SK-N-SH treated with all-trans-retinoic acid at 6 μM for 48 hours (cell line): Measurements from ENCODE around the gene ACSBG1.

Experiments used
- ATAC-seq: fragments of 200-7000 bp; cut with Tn5 transposase; 3 replicates; pipeline ENCODE4 v1.9.1; 2020; ENCODE audit warnings: mild to moderate bottlenecking, moderate library complexity
- BACH2 ChIP-seq: fragments of 250-450 bp; sonication (Bioruptor Pico); IDR thresholded peaks from 2 replicates; pipeline ENCODE4 v1.9.0; 2021; ENCODE audit warnings: mild to moderate bottlenecking, borderline replicate concordance
- CSDC2 ChIP-seq: fragments of 250-450 bp; sonication (Bioruptor Pico); IDR thresholded peaks from 2 replicates; pipeline ENCODE4 v1.5.0; 2020; ENCODE audit warnings: mild to moderate bottlenecking, moderate library complexity
- ESRRG ChIP-seq: fragments of 250-450 bp; sonication (Bioruptor Pico); IDR thresholded peaks from 2 replicates; pipeline ENCODE4 v1.6.1; 2021; ENCODE audit warnings: mild to moderate bottlenecking
- GLIS3 ChIP-seq: fragments of 250-450 bp; sonication (Bioruptor Pico); IDR thresholded peaks from 2 replicates; pipeline ENCODE4 v1.5.0; 2020; ENCODE audit warnings: mild to moderate bottlenecking, moderate library complexity
- ISL1 ChIP-seq: fragments of 250-450 bp; sonication (Bioruptor Pico); IDR thresholded peaks from 2 replicates; pipeline ENCODE4 v2.1.2; 2022; ENCODE audit warnings: mild to moderate bottlenecking, moderate library complexity
- OSR1 ChIP-seq: fragments of 250-450 bp; sonication (Bioruptor Pico); IDR thresholded peaks from 2 replicates; pipeline ENCODE4 v1.8.0; 2022; ENCODE audit warnings: moderate library complexity, mild to moderate bottlenecking, inconsistent platforms
- PPARA ChIP-seq: fragments of 250-450 bp; sonication (Bioruptor Pico); IDR thresholded peaks from 2 replicates; pipeline ENCODE4 v1.5.0; 2020; ENCODE audit warnings: mild to moderate bottlenecking, borderline replicate concordance
- TCF4 ChIP-seq: fragments of 250-450 bp; sonication (Bioruptor Pico); IDR thresholded peaks from 2 replicates; pipeline ENCODE4 v1.8.0; 2021; ENCODE audit warnings: mild to moderate bottlenecking, moderate library complexity, borderline replicate concordance
- TOX ChIP-seq: fragments of 250-450 bp; sonication (Bioruptor Pico); IDR thresholded peaks from 2 replicates; pipeline ENCODE4 v1.8.0; 2021; ENCODE audit warnings: mild to moderate bottlenecking, moderate library complexity, borderline replicate concordance
- TSHZ2 ChIP-seq: fragments of 250-450 bp; sonication (Bioruptor Pico); IDR thresholded peaks from 2 replicates; pipeline ENCODE4 v1.5.0; 2020; ENCODE audit warnings: mild to moderate bottlenecking, moderate library complexity
- ZC3H10 ChIP-seq: fragments of 250-450 bp; sonication (Bioruptor Pico); IDR thresholded peaks from 2 replicates; pipeline ENCODE4 v1.5.1; 2021; ENCODE audit warnings: mild to moderate bottlenecking, moderate library complexity
- ZFP3 ChIP-seq: fragments of 250-450 bp; sonication (Bioruptor Pico); IDR thresholded peaks from 2 replicates; pipeline ENCODE4 v1.5.0; 2020; ENCODE audit warnings: mild to moderate bottlenecking, moderate library complexity
- ZFP30 ChIP-seq: fragments of 450-650 bp; formaldehyde crosslinking; IDR thresholded peaks from 2 replicates; pipeline ENCODE4 v1.5.0; 2022; ENCODE audit warnings: mild to moderate bottlenecking, moderate library complexity
- ZNF565 ChIP-seq: fragments of 450-650 bp; formaldehyde crosslinking; conservative IDR thresholded peaks from 2 replicates; pipeline ENCODE4 v1.5.0; 2020; ENCODE audit warnings: low read depth, mild to moderate bottlenecking, moderate library complexity
- ZNF70 ChIP-seq: fragments of 450-650 bp; formaldehyde crosslinking; IDR thresholded peaks from 2 replicates; pipeline ENCODE4 v1.5.0; 2020; ENCODE audit warnings: mild to moderate bottlenecking, moderate library complexity
- TF ChIP-seq, protein P1 (sequence below): fragments of 250-450 bp; sonication (Bioruptor Pico); IDR thresholded peaks from 2 replicates; pipeline ENCODE4 v1.8.0; 2021; ENCODE audit warnings: low read depth, mild to moderate bottlenecking, moderate library complexity, borderline replicate concordance
- TF ChIP-seq, protein P2 (sequence below): fragments of 250-450 bp; sonication (Bioruptor Pico); IDR thresholded peaks from 2 replicates; pipeline ENCODE4 v1.8.0; 2020; ENCODE audit warnings: mild to moderate bottlenecking, moderate library complexity, borderline replicate concordance
- TF ChIP-seq, protein P3 (sequence below): fragments of 250-450 bp; sonication (Bioruptor Pico); IDR thresholded peaks from 2 replicates; pipeline ENCODE4 v1.5.1; 2020; ENCODE audit warnings: low read depth, mild to moderate bottlenecking, moderate library complexity

The ACSBG1 gene

GRCh38 chr15:78205856-78206255 is 28.5 kb downstream of the ACSBG1 start:
- TF ChIP-seq ESRRG (CRISPR knock-in tag), result no peak
- TF ChIP-seq, protein P1, sequence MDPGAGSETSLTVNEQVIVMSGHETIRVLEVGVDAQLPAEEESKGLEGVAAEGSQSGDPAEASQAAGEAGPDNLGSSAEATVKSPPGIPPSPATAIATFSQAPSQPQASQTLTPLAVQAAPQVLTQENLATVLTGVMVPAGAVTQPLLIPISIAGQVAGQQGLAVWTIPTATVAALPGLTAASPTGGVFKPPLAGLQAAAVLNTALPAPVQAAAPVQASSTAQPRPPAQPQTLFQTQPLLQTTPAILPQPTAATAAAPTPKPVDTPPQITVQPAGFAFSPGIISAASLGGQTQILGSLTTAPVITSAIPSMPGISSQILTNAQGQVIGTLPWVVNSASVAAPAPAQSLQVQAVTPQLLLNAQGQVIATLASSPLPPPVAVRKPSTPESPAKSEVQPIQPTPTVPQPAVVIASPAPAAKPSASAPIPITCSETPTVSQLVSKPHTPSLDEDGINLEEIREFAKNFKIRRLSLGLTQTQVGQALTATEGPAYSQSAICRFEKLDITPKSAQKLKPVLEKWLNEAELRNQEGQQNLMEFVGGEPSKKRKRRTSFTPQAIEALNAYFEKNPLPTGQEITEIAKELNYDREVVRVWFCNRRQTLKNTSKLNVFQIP, result no peak
- TF ChIP-seq ZNF70 (CRISPR knock-in tag), result no peak
- no peak for TF ChIP-seq GLIS3 (CRISPR knock-in tag)
- no peak for ATAC-seq

GRCh38 chr15:78205337-78205736 is 29.0 kb downstream of the ACSBG1 start:
- no peak for ATAC-seq
- TF ChIP-seq ZFP3 (CRISPR knock-in tag), result 0 out of 2 replicates have a peak, but pooled peaks have one; percentile 34
- TF ChIP-seq, protein P2, sequence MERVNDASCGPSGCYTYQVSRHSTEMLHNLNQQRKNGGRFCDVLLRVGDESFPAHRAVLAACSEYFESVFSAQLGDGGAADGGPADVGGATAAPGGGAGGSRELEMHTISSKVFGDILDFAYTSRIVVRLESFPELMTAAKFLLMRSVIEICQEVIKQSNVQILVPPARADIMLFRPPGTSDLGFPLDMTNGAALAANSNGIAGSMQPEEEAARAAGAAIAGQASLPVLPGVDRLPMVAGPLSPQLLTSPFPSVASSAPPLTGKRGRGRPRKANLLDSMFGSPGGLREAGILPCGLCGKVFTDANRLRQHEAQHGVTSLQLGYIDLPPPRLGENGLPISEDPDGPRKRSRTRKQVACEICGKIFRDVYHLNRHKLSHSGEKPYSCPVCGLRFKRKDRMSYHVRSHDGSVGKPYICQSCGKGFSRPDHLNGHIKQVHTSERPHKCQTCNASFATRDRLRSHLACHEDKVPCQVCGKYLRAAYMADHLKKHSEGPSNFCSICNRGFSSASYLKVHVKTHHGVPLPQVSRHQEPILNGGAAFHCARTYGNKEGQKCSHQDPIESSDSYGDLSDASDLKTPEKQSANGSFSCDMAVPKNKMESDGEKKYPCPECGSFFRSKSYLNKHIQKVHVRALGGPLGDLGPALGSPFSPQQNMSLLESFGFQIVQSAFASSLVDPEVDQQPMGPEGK (CRISPR knock-in tag), result no peak

DNA sequence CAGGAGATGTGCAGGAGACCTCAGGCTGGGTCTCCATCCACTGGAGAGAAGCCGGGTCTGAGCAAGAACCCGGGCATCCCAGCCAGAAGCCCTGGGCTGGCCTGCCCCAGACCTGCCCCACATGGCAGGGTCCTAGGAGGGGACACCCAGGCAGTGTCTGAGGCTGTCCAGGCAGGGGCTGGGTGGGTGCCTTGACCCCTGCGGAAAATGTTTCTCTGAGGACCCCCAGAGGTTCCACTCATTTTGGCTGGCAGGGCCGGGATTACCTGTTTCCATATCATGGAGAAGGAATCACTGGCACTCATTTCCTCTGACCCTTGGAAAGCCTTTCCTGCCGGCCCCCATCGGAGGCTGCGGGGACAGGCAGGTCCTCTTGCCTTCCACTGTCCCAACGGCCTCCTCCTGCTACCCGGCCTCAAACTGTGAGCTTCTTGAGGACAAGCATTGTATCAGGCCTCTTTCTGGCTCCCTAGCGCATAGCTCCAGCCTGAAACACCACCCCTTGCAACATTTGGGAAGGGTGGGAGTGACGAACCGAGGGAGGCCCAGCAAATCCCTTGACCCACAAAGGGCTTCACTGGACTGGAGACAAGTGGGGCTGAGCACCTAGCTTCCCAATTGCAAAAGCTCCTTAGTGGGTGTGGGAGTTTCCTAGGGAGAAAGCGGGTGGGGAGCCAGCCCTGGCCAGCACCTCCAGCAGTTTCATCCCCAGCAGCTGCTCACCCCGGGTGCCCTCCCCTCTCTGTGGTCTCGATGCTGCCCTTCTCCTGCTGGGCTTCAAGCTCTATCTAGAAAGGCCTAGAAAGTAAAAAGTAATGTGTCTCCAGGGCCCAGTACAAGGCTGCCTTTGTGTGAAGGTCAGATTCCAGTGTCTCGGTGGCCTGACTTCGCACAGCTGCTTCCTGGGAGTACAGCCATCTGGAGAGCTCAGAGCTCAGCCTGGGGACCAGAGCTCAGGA is 29.7 kb downstream of the ACSBG1 start:
- TF ChIP-seq BACH2 (CRISPR knock-in tag) (no peak), ZC3H10 (no peak), TCF4 (no peak), TSHZ2 (no peak), ISL1 (no peak), ZNF565 (CRISPR knock-in tag) (no peak), PPARA (CRISPR knock-in tag) (no peak), ESRRG (CRISPR knock-in tag) (no peak), TOX (CRISPR knock-in tag) (no peak), OSR1 (no peak), ZNF70 (CRISPR knock-in tag) (no peak), CSDC2 (CRISPR knock-in tag) (no peak), ZFP3 (CRISPR knock-in tag) (no peak), GLIS3 (CRISPR knock-in tag) (no peak), ZFP30 (no peak)
- TF ChIP-seq, protein P3, sequence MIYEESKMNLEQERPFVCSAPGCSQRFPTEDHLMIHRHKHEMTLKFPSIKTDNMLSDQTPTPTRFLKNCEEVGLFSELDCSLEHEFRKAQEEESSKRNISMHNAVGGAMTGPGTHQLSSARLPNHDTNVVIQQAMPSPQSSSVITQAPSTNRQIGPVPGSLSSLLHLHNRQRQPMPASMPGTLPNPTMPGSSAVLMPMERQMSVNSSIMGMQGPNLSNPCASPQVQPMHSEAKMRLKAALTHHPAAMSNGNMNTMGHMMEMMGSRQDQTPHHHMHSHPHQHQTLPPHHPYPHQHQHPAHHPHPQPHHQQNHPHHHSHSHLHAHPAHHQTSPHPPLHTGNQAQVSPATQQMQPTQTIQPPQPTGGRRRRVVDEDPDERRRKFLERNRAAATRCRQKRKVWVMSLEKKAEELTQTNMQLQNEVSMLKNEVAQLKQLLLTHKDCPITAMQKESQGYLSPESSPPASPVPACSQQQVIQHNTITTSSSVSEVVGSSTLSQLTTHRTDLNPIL, result no peak
- TF ChIP-seq, protein P2 (CRISPR knock-in tag), result no peak
- no peak for ATAC-seq
